CD4-positive, alpha-beta T cell treated with Interleukin-15 for 4 hours (primary cell): ENCODE data around the gene ZNF200.
"Not testable (repeated sequence)": the region's sequence is repeated elsewhere in the genome, so short reads cannot be mapped to it uniquely, and the experiment has no call there.

Experiments used
- DNase-seq: peaks from one replicate; pipeline ENCODE4 v3.0.0-alpha.2; 2020; ENCODE audit warnings: low spot score

ZNF200 gene

DNA sequence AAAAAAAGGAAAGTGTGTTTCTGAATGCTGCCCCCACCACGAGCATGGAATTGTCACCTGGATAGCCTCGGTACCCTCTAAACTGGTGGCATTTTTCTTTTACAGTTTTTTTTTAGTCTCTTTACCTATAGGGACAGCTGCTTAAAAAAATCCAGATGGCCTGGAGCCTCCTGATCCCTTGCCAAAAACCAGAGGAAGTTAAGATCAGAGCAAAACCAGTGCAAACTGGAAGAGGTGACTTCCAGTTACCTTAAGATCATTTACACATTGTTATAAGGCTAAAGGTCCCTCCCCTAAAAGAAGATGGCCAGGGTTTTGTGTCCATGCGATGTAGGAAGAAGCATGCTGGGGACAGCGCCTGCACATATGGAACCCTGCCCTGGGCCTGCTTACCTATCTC lies 18.0 kb upstream of the ZNF200 start:
- no peak for DNase-seq

DNA sequence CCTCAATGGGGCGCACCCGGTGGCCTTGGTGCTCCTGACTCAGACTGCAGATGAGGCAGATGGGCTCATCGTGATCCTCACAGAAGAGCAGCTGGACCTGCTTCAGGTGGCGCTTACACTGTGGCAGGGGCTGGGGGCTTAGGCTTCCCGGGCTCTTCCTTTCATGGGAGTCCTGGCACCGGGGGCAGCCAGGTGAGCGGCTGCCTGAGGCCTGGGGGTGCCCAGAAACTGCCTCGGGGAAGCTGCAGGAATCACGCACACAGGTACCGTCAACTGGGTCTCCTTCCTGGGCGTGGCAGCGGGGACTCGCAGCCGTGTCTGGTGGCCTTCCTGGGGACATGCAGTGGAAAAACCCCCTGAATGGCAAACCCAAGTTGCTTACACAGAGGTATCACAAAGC lies 14.5 kb upstream of the ZNF200 start:
- no peak for DNase-seq

DNA sequence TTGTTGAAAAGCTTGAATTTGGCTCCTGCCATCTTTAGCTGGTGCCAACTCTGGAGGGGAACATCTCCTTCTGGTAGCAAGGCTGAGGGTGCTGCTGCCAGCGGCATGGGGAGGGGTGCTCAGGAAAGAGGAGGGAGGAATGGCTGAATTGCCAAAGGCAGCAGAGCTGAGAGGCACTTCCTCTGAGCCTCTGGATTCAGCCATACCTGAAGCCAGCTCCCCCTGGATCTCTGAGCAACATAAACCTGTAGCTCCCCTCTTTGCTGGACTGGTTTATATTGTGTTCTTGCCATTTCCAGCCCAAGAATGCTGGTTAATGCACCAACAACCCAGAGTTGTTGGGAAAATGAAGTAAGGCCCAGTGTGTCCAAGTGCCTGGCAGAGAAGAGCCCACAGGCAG lies 14.1 kb upstream of the ZNF200 start:
- DNase-seq, result no peak

DNA sequence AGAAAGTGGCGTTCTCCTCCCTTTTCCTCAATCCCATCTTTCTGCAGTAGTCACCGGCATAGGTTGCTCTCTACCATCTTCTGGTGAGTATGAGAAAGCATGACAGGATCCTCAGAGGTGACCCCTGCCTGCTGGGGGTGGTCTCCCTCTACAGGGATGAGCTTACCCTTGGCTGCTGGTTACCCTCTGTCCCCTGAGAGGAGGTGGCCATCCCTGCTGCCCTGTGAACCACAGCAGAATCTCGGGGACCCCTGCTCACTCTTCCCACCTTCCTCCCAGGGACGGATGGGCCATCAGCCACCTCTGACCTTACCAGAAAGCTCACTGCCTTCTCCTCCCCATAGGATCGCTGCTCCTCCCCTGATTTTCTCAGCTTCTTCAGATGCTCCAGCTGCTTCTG lies 13.6 kb upstream of the ZNF200 start:
- DNase-seq, result no peak

DNA sequence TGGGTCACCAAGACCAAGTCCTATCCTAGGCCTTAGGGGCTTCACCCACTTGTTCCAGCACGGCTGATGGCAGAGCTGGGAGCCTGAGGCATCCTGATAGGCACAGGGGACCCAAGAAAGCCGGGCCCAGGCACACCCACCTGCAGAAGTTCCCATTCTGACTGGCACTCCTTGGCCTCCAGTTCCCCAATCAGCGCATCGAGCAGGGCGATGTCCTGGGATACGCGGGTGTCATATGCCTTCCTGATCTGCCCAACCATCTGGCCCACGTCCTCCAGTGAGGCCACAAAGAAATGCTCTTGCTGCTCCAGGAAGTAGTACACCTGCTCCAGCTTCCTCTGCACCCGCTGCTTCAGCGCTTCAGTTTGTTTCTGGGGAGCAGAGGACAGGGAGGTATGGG lies 11.9 kb upstream of the ZNF200 start:
- no peak for DNase-seq

DNA sequence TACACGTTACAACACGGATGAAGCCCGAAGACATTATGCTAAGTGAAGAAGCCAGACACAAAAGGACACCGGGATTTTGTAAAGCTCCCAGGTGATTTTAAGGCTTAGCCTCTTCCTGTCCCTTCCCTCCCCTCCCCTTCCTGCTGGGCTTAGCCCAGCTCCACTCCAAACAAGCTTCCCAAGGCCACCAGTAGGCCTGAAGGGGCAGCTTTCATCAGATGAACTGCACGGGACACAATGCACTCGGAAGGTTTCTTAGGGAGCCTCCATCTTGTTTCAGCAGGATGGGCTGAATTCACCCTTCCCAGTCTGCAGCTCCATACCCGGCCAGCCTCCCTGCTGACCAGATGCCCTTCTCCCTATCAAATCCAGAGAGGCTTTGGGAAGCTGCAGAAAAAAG lies 11.0 kb upstream of the ZNF200 start:
- DNase-seq, result no peak

DNA sequence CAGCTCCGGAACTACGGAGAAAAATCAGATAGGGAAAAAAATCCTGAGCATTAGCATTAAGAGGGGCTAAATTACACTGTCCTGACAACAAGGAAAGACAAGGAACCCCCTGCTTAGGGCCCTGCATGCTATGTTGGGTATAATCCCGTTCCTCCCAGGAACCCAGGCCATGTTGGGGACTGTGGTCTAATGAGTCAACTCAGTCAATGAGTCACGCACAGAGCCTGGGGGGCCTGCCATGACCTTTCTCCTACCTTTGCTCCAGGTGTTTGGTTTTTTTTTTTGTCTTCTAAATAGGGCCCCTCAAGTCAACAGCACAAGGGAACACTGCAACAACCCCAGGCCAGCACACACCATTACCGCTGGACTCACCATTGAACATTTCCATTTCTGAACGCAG lies 8.9 kb upstream of the ZNF200 start:
- no peak for DNase-seq

DNA sequence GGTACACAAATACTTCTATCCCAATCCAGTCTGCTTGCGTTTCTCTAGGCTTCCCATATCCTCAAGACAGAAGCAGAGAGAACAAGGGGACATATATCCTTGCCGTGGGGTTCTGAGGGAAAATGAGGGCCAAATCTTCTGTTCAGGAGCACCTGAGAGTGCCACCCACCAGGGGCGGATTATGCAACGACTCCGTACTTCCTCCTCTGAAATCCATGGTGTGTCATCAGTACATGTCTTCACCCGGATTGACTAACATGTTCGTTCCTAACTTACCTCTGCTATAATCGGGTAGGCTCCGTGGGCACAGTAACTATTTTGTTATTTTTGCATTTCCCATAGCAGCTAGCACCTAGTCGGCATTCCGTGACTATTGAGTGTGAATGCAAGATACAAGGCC lies 7.8 kb upstream of the ZNF200 start:
- no peak for DNase-seq

DNA sequence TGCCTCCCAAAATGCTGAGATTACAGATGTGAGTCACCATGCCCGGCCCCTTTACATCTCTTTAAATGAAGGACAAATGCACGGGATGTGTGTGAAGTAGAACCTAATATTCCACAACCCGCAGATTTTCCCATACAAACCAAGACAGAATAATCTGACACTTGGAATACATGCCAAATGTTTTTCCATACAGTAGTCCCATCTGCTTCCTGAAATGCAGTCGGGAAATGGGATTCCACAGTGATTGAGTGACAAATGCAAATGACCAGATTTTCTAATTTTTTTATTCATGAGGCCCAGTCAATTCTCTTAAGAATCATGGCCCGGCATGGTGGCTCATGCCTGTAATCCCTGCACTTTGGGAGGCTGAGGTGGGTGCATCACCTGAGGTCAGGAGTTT lies 6.8 kb upstream of the ZNF200 start:
- DNase-seq, result no peak

DNA sequence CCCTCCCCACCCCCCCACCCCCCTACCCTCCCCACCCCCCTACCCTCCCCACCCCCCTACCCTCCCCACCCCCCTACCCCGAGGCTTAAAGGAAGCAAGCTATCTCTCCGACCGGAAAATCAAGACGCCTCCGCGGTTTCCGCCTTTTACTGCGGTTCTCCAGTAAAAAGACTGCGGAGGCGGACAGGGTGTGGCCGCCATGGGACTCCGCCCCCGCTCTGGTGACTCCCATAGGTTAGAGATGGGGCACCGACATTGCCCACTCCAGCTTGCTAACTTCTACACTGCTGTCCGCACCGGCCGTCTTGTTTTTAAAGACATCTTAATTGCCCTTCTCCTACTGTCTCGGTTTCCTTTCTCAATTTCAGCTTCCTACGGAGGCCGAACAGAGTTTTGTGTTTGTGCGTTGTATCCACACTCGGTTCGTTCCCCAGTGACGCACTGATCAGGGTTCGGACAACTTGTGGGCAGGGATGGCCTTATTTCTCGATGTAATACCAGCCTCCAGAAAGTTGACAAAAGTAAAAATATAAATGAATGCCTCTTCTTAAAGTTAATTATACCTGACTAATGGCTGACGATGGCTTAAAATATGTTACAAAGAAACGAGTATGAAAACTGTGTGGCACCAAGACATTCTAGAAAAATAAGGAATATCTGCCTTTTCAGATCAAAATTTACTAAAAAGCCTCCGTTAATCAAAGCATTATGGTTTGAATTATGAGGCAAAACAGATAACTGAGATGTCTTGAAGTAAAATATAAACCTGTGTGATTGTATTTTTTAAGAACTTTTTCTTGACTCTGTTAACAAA lies 1.1 kb upstream of the ZNF200 start:
- DNase-seq, result peak; percentile 9

DNA sequence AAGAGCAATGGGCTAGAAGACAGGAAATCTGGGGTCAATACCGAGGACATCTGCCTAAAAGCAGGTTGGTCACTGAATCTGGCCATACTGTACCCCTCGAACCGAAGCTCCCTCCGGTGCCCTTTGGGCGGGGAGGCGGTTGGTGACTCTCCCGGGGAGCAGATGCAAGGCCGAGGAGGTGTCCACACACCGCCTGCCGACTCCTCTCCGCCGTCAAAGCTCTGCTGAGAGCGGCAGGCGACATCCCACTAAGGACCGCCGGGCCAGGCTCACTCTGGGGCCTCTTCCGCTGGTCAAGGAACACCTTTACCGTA lies 458 bp downstream of the ZNF200 start:
- no peak for DNase-seq

DNA sequence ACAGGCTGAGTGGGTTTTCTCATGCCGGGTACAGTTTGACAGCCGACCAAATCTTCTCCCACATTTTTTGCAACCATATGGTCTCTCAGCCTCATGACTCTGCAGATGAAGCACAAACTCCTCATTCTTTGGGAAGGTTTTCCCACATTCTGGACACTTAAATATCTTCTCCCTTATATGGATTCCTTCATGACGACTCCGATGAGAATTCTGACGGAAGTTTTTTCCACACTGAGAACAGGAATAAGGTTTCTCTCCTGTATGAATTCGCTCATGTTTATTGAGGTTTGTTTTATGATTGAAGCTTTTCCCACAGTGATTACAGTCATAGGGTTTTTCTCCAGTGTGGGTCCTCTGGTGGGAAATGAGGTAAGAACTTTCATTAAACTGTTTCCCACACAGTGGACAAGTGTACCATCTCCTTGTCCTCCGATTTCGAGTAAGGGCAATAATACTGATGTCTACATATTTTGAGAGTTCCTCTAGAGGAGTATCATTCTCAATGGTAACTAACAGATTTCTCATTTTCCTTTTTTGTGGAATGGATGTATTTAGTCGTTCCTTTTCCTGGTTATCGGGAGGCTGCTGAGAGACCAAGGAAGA lies 10.9 kb downstream of the ZNF200 start:
- DNase-seq, result no peak

DNA sequence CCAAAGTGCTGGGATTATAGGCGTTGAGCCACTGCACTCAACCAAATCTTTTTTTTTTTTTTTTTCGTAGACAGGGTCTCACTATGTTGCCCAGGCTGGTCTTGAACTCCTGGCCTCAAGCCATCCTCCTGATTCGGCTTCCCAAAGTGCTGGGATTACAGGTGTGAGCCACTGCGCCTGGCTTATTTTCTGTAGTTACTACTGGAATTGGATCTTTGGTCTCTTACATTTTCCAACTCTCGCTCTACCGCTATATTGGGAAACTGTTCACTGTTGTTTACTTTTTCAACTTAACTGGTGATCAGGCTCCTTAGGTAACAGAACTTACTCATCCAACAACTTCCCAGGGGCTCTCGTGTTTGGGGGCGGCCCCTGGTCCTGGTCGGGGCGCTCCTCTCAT lies 14.1 kb downstream of the ZNF200 start:
- DNase-seq, result no peak

DNA sequence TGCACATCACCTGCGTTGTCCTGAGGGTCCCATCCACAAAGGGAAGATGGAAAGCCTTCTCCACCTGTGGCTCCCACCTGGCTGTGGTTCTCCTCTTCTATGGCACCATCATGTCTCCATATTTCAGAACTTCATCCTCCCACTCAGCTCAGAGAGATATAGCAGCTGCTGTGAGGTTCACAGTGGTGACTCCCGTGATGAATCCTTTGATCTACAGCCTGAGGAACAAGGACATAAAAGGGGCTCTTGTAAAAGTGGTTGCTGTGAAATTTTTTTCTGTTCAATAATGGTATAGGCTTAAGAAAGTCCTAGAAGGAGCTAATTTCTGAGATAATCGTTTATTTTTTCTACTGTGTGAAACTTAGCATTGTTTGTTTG lies 18.7 kb downstream of the ZNF200 start:
- no peak for DNase-seq

DNA sequence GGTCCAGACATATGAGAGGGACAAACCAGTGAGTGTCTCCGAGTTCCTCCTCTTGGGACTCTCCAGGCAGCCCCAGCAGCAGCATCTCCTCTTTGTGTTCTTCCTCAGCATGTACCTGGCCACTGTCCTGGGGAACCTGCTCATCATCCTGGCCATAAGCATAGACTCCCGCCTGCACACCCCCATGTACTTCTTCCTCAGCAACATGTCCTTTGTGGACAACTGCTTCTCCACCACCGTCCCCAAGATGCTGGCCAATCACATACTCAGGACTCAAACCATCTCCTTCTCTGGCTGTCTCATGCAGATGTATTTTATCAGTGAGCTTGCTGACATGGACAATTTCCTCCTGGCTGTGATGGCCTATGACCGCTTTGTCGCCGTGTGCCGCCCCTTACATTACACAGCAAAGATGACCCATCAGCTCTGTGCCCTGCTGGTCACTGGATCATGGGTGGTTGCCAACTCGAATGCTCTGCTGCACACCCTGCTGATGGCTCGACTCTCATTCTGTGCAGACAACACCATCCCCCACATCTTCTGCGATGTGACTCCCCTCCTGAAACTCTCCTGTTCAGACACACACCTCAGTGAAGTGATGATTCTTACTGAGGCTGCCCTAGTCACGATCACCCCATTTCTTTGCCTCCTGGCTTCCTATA lies 19.2 kb downstream of the ZNF200 start:
- no peak for DNase-seq

DNA sequence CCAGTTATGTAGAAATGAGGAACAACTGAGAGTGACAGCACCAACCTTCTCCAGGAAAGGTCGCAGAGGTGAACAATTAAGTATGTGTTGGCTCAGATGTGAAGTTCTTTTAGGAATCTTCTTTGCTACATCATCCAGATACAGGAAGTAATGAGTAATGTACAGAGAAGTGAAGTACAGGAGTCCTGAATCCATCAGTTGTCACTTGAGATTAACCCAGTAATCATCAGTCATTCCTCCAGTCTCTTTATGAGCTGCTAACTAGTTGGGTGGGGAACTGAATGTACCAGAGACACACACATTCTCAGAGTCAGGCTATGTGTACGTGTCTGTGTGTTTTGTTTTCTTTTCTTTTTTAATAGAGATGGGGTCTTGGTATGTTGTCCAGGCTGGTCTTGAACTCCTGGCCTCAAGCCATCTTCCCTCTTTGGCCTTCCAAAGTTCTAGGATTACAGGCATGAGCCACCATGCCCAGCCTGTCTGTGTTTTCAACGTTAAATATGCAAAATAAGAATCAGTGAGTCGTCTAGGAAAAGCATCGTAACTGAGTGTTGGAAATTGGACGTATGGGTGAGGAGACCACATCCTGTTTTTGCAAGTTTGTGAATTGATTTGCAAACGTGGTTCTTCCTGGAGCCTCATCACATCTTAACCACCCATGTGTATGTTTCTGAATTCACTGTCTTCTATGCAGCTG lies 19.9 kb downstream of the ZNF200 start:
- DNase-seq, result peak; percentile 46

DNA sequence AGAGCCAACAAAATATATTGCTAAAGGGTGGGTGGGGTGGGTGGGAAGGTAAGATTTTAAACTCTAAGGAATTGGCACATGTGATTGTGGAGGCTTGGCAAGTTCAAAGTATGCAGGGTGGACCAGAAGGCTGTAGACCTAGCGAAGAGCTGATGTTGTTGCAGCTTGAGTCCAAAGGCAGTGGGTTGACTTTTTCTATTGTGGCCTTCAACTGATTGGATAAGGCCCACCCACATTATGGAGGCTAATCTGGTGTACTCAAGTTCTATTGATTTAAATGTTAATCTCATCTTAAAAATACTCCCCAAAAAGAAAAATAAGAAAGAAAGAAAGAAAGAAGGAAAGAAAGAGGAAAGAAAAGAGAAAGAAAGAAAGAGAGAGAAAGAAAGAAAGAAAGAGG lies 22.4 kb downstream of the ZNF200 start:
- DNase-seq, result no peak

DNA sequence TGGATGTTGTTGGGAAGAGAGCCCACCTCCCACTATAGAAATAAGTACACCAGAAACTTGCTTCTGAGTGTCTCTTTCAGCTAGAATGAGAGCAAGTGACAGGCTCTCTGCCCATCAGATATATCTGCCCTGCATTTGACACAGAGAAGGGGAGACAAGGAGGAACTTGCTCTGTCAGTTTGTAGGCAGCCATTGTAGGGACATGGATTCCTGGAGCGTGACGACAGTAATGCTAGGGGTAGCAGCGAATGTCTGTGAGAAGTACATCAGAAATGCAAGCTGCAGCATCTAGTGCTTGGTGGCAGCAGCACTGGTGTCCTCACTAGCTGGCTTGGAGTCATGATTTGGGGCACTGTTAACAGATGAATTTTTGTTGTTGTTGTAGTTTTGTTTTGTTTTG lies 23.0 kb downstream of the ZNF200 start:
- no peak for DNase-seq

DNA sequence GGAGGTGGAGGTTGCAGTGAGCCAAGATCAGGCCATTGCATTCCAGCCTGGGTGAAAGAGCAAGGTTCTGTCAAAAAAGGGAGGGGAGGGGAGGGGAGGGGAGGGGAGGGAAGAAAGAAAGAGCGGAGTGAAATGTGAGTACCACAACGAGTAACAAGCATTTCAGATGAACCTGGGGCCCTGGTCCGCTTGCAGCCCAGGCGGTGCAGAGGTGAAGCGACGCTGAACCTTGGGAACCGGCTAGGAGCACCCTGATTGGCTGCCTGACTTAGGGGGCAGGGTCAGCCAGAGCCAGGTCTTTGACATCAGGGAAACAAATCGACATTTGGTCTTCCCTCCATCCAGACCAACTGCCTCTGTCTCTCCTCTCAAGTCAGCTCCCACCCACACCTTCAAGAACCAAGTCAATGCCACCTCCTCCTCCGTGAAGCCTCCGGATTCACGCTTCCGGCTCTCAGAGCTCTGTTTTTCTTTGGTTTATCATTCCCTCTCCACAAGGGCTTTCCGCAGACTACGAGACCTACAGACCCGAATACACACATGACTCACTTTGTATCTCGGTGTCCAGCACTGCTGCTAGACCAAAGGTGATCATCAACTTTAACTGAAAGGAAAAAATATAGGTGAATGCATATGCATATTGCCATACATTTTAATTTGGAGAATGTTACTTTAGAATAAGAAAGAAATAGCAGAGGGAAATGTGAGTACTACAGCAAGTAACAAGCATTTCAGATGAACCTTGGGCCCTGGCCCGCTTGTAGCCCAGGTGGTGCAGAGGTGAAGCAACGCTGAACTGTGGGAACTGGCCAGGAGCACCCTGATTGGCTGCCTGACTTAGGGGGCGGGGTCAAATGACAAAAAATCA lies 27.6 kb downstream of the ZNF200 start:
- no peak for DNase-seq

DNA sequence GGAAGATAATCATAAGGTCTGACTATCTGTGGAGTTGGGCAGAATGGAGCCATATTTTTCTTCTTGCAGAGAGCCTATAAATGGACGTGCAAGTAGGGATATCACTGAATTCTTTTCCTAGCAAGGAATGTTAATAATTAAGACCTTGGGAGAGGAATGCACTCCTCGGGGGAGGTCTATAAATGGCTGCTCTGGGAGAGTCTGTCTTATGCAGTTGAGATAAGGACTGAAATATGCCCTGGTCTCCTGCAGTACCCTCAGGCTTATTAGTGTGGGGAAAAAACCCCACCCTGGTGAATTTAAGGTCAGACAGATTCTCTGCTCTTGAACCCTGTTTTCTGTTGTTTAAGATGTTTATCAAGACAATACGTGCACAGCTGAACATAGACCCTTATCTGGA lies 29.0 kb downstream of the ZNF200 start:
- not testable (repeated sequence) for DNase-seq

DNA sequence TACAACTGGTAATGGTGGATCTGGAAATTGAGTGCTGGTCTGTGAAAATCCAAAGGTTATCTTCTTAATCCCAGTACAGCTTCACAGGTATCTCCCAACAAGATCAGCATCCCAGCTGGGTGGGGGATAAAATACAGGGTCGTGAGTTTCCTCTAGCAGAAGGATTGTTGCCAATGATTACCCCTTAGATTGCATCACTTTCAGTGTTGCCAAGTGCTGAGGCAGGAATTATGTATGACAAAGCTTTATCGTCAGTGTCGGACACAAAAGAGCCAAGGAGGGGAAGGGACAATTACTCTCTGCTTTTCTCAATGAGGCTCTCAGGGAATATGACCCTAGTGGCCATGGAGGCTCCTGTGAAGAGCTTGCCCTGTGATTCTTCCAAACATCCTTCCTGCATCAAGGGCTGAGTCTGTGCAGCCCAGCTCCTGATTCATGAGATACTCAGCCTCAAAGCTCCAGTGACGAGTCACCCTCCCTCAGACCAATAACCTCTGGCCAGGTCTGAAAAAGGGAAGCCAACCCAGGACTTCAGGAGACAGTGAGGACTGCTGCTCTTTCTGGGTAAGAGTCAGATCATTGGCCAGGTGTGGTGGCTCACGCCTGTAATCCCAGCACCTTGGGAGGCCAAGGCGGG lies 31.9 kb downstream of the ZNF200 start:
- DNase-seq, result no peak
